Thyroid gland (tissue), 4 donors: ENCODE results near the gene DOP1B.

Experiments
- CTCF ChIP-seq, 6 experiments: fragments of 200-600 bp in 3 of 6; fragments of 450-650 bp in 3 of 6; sonication (generic) in 3 of 6; IDR thresholded peaks; one replicate each; pipeline ENCODE4 v1.5.1; 2016 to 2019; ENCODE audit warnings: antibody characterized with exemption in 6 of 6, mild to moderate bottlenecking in 2 of 6, inconsistent platforms in 1 of 6, moderate library complexity in 1 of 6
- POLR2A ChIP-seq, 2 donors: fragments of 450-650 bp; IDR thresholded peaks; one replicate each; pipeline ENCODE4 v1.6.1; 2017; ENCODE audit warnings: antibody characterized with exemption in 2 of 2, mild to moderate bottlenecking in 2 of 2, moderate library complexity in 1 of 2

- TF ChIP-seq CTCF (IDR thresholded peaks at IDR 0.05) (no peak), POLR2A (IDR thresholded peaks at IDR 0.05) (no peak)
Observed at GRCh38 chr21:36183144-36183795, 26.6 kb downstream of the DOP1B start.
